HG03097 (cell line): ENCODE measurements around the gene RAC3.
"Not testable (repeated sequence)": the region's sequence is repeated elsewhere in the genome, so short reads cannot be mapped to it uniquely, and the experiment has no call there.

Source experiments
- ATAC-seq: cut with Tn5 transposase; IDR thresholded peaks from one replicate; pipeline ENCODE4 v1.9.1; 2021; ENCODE audit not compliant: unreplicated experiment, low FRiP score

RAC3 gene

DNA sequence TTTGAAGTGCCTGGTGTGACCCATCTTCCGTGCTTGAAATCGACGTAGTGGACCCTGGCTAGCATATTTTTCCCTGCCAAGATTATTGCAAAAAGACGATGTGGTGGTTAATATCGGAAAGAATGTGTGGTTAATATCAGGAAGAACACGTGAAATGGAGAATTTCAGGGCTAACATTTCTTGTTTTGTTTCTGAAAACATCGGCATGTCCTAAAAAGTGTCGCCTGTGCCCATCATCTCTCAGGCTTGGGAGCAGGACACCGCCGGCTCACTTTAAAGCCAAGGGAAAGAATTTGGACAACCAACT is 6.4 kb downstream of the RAC3 start:
- no peak for ATAC-seq

DNA sequence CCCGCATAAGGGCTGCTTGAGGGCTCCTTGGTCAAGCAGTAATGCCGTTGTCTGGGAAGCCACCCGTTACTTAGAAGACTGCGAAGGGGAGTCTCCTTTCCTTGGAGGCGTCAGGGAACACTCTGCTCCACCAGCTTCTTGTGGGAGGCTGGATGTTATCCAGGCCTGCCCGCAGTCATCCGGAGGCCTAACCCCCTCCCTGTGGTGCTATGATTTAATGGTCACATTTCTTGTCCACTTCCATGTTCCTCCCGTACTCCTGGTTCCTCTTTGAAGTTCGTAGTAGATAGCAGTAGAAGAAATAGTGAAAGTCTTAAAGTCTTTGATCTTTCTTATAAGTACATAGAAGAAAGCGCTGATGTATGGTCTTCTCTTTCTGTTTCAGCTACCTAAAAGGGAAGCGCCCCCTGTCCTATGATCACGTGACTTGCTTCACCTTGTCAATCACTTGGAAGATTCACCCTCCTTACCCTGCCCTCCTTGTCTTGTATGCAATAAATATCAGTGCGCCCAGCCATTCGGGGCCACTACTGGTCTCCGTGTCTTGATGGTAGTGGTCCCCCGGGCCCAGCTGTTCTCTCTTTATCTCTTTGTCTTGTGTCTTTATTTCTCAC is 7.4 kb downstream of the RAC3 start:
- not testable (repeated sequence) for ATAC-seq

DNA sequence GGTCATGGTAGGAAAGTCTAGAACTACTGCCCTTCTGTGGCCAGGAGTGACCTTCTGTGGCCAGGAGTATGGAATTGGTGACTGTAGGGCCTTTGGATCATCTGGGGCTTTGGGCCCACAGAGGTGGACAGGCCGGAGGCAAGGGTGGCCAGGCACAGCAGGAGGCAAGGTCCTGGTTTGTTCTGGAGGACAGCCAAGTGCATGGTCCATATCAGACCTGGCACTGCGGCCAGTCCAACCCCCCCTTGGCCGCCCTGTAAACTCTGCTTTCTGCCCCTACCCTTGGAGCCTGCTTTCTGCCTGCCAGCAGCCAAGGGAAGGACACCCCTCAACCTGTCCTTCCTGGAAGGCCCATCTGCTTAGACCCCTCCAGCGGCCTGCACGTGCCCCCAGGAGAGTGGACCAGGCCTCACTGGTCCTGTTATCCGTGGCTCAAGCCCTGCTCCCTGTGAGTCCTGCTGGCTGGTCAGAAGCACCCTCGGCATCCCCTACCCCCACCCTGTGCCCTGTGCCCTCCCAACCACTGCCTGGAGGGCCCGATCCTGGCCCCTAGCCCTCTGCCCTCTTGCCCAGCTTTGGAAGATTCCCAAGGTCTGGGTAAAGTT is 8.3 kb downstream of the RAC3 start:
- ATAC-seq: no peak

DNA sequence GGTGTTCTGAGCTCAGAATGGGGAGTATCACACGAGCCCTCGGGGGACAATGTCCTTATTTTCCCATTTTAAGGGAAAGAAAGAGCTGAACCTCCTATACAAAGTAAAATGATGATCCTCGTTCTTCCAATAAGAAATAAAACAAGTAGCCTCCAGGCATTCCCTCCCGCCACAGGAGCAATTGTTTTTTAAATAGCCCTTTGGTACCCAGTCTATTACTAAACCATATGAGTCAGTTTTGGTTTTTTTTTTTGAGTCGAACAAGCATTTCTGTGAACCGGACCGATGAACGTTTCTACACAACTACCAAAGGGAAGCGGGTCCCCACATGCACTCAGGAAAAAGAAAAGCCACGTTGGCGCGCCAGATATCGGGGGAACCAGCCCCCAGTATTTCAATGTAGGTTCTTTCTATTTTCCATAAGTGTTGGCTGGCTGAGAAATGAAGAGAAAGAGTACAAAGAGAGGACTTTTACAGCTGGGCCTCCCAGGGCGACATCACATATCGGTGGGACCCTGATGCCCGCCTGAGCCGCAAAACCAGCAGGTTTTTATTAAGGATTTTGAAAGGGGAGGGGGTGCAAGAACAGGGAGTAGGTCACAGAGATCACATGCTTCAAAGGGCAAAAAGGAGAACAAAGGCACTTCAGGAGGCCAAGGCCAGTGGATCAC is 9.8 kb downstream of the RAC3 start:
- no peak for ATAC-seq

DNA sequence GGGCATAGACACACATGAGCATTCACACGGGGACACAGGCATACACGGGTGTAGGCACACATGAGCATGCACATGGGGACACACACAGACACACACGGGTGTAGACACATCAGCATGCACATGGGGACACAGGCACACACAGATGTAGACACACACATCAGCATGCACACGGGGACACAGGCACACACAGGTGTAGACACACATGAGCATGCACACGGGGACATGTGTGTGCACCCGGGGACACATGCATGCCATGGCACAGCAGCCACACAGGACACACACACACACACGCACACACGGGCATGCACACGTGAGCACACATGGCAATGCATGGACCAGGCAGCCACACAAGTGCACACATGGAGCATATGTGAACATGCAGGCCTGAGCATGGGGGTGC is 11.2 kb downstream of the RAC3 start:
- ATAC-seq: no peak

DNA sequence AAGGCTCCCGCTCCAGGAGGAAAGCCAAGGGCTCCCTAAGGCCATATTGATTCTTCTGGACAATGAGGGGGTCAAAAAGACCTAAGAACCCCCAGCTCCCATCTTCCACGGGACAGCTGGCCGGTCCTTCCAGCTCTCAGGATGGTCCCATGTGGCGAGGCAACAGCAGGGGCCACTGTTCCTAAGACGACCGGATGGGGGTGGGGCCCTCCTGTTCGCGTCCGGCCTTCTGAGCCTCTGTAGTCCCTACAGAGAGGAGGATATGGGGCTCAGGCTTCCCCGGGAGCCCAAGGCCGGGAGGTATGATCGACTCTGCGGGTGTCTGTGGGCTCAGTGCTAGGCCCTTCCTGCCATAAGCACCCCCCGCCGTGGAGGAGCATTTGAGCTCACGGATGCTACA is 12.0 kb downstream of the RAC3 start:
- ATAC-seq: no peak

DNA sequence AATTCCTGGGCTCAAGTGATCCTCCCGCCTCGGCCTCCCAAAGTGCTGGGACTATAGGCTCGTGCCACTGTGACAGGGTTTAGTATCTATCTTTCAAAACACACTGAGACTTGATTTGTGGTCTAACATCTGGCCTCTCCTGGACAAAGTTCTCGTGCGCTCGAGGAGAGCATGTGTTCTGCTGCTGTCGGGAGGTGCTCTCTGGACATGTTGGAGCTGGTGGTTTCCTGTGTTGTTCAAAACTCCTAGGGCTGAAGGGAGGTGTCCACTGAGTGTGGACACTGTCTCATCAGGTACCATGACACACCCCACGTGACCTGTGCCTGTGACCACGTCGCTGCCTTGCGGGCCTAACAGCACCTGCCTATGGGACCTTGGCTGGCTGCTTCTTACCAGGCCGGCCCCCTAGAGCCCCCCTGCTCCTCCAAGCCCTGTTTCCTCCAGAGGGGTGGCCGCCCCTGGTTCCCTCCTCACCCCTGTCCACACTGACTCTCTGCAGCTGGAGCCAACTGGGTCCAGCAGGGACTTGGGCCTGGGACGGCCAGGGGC is 14.5 kb downstream of the RAC3 start:
- ATAC-seq: no peak

DNA sequence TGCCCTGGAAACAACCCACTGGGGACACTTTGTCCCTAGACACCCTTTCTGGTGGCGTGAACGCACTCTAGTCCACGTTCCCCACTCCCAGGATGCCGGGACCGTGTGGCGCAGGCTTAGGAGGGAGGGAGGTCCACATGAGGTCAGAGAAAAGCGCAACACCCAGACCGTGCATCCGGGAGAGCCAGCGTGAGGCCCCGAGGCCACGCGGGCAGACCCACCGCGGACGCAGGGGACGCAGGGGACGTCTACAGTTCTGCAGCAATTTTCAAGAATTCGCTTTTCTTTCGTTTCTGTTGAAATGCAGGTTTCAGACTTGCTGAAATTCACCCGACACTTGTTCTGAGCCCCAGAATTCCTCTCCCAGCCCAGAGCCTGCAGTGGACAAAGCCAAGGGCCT is 15.4 kb downstream of the RAC3 start:
- no peak for ATAC-seq

DNA sequence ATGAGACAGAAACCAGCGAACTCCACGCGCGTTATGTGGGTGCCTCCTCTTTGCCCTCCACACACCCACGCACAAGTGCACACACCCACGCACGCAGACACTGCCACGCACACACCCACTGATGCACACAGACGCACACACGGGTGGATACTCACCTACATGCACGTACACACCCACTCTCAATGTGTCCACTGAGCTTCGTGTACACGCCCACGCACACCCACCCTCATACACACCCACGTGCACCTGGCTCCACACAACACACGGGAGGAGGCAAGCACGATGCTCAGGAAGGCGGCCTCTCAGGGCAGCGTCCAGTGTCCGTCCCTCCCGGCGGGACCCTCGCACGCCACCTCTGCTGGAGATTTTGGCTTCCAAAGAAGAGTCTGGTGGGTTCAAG is 15.9 kb downstream of the RAC3 start:
- ATAC-seq: no peak

DNA sequence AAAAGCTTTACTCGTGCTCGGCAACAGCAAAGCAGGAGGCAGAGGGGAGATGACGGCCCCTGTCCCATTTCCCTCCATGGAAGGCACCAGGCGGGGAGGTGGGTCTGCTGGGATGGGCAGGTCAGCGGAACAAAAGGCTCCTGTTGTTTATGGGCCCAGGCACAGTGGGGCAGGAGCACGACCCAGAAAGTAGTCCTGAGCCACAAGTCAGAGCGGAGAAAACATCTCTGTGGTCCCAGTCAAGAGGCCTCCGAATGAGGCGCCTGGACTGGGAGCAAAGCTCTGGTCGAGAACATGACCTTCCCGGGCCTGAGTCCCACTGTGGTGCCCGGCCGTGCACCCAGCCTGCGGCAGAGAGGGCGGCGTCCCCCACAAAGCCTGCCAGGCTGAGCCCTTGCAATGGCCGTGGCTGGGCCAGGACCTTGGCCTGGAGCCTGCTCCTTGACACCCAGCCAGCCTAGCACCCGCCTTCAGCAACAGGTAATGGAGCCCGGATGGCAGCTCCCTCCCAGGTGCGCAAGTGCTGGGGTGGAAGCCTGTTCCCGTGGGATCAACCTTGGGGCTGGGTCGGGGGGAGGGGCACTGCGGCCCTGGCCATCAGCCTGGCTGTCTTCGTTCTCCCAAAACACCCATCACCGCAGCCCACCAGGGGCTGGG is 16.6 kb downstream of the RAC3 start:
- ATAC-seq: no peak

DNA sequence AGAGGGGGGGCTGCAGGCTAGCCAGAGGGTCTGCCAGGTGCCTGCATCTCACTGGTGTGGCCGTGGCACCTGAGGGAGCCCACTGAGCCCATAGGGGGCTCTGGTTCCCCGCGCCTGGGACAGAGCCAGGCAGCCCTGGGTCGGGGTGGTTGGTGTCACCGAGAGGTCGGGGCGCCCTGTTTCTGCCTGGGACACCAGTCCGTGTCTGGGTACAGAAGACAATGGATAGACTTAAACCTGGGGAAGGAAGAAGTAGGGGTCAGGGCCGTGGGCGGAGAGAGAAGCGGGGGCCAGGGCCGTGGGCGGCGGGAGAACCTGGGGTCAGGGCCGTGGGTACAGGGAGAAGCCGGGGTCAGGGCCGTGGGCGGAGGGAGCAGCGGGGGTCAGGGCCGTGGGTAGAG is 17.1 kb downstream of the RAC3 start:
- no peak for ATAC-seq

DNA sequence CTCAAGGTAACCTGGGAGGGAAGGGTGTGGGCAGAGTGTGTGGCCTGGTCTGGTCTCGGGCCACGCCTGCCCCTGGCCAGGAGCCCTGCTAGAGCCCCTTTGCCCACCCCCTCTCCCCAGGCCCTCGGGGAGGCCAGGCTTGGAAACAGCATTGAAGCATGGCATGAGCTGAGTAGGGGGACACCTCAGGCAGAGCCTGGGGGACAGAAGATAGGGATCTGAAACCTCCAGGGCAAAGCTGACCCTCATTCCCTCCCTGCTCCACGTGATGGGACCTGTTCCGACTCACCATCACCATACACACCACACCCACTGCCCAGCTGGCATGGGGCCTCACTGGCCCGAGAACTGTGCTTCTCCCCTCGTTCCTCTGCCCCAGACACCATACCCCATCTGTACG is 17.6 kb downstream of the RAC3 start:
- ATAC-seq: no peak

DNA sequence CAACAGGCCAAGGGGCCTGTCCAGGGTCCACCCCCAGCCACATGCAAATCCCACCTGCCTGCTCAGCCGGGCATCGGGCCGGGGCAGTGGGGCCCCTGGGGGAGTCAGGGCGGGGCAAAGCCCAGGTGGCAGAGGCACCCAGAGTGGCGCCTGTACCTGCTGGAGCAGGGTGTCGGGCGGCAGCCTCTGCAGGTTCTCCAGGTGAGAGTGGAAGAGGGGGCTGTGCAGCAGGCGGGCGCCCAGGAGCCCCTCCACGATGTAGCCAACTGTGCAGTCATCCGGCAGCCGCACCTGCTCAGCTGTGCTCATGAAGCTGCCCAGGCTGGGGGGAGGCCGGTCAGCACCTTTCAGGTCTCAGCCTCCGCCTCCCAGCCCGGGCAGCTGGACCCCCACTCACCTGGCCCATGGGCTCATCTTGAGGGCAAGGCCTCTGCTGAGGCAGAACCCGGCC is 18.1 kb downstream of the RAC3 start:
- no peak for ATAC-seq

DNA sequence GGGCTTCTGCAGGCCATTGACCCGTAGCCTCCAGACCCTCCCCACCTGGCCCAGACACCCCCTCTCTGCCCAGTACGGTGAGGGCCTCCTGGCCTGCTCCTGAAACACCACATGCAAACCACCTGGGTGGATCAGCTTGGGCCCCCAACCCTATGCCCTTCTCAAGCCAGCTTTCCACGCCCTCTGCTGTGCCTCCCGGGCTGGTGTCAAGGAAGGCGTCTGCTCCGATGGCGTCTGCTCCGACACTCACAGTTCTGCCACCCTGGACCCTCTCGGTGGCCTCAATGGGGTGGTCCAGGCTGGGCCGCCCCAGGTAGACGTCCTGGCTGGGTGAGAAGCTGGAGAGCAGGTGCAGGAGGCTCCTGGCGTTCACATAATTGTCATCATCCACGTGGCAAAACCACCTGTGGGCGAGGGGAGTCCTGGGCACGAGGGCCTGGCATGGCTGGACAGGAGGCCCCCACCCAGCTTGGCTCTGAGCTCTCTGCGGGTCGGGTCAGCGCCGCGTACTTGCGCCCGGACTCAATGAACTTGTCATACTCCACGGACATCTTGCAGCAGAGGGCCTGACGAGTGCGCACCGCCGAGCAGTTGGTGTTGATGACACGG is 18.8 kb downstream of the RAC3 start:
- no peak for ATAC-seq

DNA sequence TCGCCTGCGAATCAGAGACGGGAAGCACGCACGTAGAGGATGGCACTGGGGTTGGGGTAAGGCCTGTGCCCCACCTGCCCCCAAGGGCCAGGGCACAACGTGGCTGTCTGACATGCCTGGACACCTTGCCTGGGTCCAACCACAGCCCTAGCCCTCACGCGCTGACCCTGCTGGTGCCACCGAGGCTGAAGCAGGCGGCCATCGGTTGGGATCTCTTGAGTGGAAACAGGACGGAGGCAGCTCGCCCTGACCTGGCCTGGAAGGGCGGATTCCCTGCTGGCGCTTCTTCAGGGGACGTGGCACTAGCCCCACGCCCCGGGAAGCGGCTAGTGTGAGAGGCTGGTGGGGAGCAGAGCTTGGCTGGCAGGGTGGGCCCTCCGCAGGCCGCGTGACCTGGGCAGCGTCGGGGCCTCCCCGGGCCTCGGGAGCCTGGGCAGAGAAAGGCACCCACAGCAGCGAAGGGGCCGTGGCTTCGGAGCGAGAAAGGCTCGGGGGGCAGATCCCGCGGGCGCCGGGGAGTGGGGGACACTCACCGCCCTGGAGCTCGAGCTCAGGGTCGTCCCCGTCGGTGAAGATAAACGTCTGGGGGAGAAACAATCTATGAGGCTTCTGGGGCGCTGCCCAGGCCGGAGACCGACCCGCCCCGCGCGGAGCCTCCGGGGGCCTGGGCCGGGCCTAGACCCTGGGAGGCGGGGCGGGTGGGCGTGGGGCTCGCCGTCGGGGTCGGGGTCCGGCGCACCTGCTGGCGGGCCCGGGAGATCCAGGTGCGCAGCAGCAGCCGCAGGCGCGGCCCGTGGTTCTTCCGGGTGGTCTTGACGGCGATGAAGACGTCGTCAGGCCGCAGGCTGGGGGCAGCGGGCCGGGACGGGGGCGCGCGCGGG is 19.5 kb downstream of the RAC3 start:
- ATAC-seq: no peak

DNA sequence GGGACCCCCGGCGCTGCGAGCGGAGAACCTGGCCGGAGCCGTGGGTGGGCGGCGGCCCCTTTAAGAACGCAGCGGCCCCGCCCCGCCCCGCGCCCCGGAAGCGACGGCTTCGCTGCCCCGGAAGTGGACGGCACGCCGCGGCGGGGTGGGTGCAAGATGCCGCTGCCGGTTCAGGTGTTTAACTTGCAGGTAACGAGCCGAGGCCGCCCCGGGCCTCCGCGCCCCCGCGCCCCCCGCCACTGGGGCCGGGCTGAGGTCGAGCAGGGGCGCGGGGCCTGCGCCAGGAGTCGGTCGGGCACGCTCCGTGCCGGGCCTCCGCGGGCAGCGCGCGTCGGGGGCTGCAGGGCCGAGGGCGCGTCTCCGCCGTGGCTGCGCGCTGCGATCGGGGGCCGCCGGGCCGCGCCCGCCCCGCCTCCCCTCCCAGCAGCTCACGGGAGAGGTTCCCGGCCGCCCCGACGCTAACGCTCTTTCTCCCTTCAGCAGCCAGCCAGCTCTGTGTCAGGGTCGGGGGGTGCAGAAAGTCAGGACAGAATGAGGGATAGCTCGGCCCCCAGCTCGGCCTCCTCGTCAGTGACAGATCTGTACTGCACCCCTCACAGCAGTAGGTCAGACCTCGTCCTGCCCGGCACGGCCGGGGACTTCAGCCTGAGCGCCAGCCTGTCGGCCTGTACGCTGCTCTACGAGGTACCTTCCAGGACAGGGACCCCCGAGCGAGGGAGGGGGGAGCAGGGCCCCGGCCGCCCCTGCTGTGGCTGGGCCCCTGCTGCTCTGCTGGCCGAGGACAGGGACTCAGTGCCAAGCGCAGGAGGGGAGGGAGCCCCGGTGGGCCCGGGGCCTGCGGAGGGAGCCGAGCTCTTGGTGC is 20.5 kb downstream of the RAC3 start, which contains the start of the genes GPS1 and RFNG:
Gene GPS1 (plus strand): TSS at position 123 of the 862 bp plus-strand sequence. CDS start 34 bp downstream, at position 157.
Gene RFNG (minus strand): TSS at position 36 of the 862 bp plus-strand sequence. CDS start 45 bp downstream, outside the sequence.
- peak; percentile 62 for ATAC-seq

DNA sequence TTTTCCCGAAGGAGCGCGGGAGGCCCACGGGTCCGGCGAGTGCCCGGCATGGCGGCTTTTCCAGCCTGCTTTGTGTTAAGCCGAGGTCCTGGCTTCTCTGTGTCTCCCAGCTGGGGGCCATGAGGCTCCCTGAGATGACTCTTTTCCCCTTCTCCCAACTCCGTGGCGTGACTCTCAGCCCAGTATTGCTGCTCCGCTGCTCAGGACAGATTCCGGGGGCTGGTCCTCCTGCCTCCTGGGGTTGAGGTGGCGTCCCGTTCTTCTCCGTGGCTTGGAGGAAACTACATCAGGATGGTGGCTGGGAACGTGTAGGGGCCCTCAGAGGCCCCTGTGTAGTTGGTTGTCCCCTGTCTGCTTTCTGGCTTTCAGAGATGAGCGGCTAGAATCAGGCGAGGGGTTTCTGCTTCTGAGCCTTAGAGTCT is 21.2 kb downstream of the RAC3 start:
- no peak for ATAC-seq

DNA sequence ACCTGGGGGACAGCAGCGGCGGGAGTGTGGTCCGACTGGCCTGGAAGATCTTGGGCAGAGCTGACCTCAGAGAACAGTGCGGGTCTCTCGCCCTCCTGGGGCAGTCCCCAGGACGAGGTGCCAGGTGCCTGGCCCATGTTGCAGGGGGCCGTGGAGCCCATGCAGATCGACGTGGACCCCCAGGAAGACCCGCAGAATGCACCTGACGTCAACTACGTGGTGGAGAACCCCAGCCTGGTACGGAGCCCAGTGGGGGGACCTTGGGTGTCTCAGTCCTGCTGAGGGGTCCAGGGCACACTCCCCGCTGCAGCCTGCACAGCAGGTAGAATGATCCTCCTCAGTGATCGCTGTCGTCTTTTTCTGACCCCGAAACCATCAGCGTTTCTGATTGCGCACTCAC is 21.7 kb downstream of the RAC3 start:
- ATAC-seq: no peak
